Esophagus mucosa (tissue), 1 donor: ENCODE measurements around the gene ABCB6. TPM values are rescaled to one million over a fixed set of nuclear protein-coding genes. Genes with fewer than 3 reads are reported as not detected.
"Not testable (repeated sequence)": the region's sequence is repeated elsewhere in the genome, so short reads cannot be mapped to it uniquely, and the experiment has no call there.

Experiments used
- ATAC-seq: fragments of 200-7000 bp; cut with Tn5 transposase; one replicate; pipeline ENCODE4 v1.9.1; 2020
- total RNA-seq: library from RNA; stranded (reverse); gene quantifications from one replicate; pipeline ENCODE4 v1.2.4, GENCODE V29; 2023
- donor health status: DM: yes; HTN: yes; CAD: no.

Gene ABCB6
- total RNA-seq, 1 donor from 2014 or later = 22.6 TPM

GRCh38 chr2:219213486-219214071 is 5.2 kb downstream of the ABCB6 start:
- ATAC-seq = no peak

- ATAC-seq = no peak
Measured at GRCh38 chr2:219213026-219213415, 5.7 kb downstream of the ABCB6 start.

GRCh38 chr2:219210886-219211362 is 7.8 kb downstream of the ABCB6 start:
- no peak for ATAC-seq

DNA sequence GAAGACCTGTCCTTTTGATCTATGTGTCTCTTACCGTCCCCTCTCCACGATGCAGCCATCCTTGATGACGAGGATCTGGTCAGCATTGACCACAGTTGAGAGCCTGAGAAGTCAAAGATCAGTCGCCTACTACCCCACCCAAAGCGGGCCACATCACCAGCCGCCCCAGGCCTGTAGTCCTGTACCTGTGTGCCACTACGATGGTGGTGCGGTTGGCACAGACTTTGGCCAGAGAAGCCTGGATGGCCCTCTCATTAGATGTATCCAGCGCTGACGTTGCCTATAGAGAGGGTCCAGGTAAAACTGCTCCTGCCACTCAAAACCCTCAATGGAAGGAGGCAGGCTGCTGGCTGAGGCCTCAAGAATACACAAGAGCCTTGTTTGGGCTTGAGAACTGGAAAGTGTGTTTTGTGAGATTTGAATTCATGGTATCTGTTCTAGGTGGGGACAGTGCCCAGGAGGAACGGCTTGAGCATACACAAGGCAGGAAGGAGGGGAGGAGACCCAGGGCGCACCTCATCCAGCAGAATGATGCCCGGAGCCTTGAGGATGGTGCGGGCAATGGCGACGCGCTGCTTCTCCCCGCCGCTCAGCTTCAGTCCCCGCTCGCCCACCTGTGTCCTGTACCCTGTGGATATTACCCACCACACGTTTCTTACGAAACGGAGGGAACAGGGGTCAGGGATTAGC is 8.4 kb downstream of the ABCB6 start:
- ATAC-seq = no peak

DNA sequence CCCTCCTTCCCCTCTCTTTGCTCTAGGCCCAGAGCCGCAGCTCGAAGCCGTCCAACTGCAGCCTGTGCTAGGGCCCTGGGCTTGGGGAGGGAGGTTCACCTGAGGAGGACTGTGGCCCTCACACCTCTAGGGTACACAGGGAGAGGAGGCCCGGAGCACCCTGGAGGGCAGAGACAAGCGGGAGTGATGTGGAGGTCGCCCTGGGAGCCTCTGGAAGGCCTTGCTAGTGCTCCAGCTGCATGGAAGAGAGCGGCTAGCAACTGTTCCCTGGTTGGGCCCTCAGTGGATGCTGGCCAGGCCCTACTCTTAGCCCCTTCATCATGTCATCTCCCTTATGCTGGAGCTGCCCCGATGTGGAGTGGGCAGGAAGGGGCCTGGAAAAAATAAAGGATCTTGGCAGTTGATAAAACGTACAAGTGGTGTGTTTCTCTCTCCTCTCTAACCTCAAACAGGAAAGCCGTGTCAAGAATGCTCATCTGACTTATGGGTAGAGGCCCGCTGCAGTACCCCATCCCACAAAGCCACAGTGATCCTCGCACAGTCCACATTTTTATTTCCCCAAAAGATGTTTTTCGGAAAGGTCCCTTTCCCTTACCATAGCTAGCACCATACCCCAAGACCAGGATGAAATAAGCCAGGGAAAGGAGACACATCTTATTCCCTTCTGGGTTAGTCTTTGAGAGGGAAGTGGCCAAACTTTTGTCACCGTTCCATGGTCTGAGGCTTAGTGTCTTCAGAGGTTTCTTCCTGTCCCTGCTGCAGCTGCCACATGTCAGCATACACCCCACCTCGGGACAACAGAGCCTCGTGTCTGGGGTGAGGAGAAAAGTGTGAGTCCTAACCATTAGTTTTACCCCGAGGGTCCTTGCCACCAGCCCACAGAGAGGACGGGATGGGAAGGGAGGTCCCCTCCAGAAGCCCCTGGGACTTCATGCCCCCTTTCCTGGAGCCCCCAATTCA is 9.2 kb downstream of the ABCB6 start:
- no peak for ATAC-seq

DNA sequence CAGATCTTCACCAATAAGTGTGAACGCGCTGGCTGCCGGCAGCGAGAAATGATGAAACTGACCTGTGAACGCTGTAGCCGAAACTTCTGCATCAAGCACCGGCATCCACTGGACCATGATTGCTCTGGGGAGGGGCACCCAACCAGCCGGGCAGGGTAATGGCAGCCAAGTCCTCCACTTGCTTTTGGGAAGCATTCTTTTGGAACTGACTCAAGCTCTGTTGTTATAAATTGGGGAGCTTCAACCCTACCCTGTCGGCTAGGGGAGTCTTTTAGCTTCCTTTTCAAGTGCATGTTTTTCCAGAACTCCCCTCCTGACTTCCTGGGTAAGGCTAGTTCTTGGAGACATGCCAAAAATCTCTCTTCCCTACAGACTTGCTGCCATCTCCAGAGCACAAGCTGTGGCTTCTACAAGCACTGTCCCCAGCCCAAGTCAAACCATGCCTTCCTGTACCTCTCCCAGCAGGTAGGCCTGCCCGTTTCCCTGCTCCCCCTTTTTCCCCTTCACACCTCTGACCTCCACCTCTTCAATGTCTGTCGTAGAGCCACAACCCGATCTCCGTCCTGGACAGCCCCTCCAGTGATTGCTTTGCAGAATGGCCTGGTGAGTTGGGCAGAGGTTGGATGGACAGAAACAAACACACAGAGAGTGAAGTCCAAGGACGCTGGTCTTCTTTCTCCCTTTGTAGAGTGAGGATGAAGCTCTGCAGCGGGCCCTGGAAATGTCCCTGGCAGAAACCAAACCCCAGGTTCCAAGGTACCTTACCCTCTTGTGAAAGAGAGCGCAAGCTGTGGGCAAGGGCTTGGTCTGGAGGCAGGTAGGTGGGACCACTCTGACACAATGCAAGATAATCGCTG is 10.6 kb downstream of the ABCB6 start:
- peak; percentile 35 for ATAC-seq

DNA sequence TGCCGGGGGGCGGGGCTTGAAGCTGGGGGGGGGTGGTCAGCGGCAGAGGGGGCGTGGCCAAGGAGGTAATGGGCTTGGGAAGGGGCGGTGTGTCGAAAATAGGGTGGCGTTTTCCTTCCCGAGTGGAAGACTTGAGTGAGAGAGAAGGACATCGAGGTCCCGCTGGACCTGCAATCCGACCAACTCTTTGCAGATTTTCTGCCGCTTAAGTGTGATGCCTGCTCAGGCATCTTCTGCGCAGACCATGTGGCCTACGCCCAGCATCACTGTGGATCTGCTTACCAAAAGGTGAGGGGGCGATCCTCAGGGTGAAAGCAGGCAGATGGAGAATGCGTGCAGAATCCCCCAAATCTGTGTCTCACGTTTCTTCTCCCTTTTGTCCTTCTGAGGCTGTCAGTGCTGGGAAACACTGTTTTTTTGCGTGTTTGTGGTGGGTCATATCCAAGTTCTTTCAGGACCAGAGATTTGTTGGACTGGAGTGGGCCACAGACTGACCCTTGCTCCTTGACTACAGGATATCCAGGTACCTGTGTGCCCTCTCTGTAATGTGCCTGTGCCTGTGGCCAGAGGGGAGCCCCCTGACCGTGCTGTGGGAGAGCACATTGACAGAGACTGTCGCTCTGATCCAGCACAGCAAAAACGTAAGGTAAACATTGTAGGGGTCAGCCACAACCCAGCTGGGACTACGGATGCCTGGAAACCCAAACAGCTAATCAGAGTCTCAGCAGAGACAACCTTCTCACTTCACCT is 11.4 kb downstream of the ABCB6 start:
- ATAC-seq = peak; percentile 2

GRCh38 chr2:219206328-219207133 is 12.2 kb downstream of the ABCB6 start, which contains the start of gene ZFAND2B:
Gene ZFAND2B, plus strand, starts transcription at chr2:219206782. Its CDS starts 206 bp downstream, at chr2:219206988.
- peak; percentile 96 for ATAC-seq

GRCh38 chr2:219205981-219206327 is 12.8 kb downstream of the ABCB6 start:
- ATAC-seq = no peak

GRCh38 chr2:219205165-219205538 is 13.6 kb downstream of the ABCB6 start:
- no peak for ATAC-seq

DNA sequence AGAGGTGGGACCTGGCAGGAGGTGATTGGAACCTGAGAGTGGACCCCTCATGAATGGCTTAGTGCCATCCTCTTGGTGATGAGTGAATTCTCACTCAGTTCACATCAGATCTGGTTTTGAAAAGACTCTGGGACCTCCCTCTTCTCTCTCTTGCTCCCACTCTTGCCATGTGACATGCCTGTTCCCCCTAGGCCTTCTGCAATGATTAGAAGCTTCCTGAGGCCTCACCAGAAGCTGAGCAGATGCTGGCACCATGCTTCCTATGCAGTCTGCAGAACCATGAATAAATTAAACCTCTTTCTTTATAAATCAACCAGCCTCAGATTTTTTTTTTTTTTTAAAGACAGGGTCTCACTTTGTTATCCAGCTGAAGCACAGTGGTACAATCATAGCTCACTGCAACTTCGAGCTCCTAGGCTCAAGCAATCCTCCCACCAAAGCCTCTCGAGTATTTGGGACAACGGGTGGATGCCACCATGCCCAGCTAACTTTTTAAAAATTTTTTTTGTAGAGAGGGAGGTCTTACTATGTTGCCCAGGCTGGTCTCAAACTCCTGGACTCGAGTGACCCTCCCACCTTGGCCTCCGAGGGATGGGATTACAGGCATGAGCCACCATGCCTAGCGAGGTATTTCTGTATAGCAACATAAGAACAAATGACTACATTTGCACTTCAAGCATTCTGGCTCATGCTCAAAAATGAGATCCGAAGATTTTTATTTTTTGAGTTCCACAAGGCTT is 14.2 kb downstream of the ABCB6 start:
- ATAC-seq = no peak

GRCh38 chr2:219201331-219201730 is 17.4 kb downstream of the ABCB6 start:
- not testable (repeated sequence) for ATAC-seq

- ATAC-seq = not testable (repeated sequence)
Measured at GRCh38 chr2:219200502-219201326, 18.0 kb downstream of the ABCB6 start.

DNA sequence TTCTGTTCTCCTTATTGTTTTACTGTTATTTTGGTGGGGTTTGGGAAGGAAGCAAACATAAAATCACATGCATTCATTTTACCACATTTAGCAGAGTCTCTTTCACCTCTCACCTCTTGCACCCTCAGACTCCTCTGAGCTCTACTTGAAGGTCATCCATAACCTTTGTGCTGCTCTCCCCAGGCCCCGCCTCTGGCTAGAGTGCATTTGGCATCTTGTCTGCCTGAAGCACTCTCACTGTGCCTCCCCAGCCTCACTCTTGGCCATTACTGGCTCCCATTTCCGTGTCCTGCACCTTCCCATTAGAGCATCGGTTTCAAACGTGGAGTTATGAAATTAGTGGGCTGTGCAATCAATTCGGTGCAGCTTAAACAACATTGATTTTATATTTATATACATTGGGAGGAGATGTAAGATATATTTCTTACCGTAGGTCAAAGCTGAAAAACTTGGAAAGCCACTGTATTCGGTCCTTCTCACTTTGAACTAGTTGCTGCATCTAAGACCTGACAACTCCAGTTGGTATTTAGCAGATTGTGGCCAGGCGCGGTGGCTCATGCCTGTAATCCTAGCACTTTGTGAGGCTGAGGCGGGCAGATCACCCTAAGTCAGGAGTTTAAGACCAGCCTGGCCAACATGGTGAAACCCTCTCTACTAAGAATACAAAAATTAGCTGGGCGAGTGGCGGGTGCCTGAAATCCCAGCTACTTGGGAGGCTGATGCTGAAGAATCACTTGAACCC is 19.1 kb downstream of the ABCB6 start:
- ATAC-seq = no peak

GRCh38 chr2:219198974-219199373 is 19.8 kb downstream of the ABCB6 start:
- no peak for ATAC-seq

DNA sequence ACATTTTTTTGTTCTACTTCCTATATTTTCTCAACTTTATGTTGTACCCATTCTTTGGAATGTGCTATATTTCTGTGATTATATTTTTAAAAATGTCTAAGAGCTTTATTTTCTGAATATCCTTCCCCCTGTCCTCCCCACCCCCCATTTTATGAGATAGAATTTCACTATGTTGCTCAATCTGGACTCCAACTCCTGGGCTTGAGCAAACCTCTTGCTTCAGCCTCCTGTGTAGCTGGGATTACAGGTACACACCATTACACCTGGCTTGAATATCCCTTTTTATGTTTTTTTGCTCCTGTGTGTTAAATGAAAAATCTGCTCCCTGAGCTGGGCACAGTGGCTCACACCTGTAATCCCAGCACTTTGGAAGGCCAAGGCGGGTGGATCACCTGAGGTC is 21.4 kb downstream of the ABCB6 start:
- no peak for ATAC-seq

GRCh38 chr2:219186754-219187456 is 31.9 kb downstream of the ABCB6 start:
- ATAC-seq = no peak

DNA sequence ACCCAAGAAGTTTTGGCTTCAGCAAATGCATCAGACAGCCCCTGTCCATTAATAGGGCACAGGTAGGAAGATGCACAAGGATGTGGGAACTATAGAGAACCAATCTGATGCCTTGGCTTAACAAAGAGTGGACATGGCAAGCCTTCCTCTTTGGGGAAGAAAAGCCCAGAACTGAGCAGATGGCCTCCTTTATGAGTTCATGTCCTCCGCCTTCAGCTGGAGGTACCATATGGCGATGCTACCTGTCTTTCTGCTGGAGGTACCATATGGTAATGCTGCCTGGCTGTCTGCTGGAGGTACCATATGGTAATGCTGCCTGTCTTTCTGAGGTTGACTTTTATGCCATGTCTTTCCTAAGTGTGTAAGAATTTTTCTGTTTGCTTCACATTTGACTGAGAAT is 34.6 kb downstream of the ABCB6 start:
- no peak for ATAC-seq
